Cerebellar nuclear complex (tissue), 1 donor: ENCODE data around the gene COMMD4.
"Not testable (repeated sequence)": the region's sequence is repeated elsewhere in the genome, so short reads cannot be mapped to it uniquely, and the experiment has no call there.

ENCODE experiments used
- DNase-seq, 2 experiments: peaks; one replicate each; lab custom pipeline; 2025; lab: John Stamatoyannopoulos, UW

COMMD4 gene

DNA sequence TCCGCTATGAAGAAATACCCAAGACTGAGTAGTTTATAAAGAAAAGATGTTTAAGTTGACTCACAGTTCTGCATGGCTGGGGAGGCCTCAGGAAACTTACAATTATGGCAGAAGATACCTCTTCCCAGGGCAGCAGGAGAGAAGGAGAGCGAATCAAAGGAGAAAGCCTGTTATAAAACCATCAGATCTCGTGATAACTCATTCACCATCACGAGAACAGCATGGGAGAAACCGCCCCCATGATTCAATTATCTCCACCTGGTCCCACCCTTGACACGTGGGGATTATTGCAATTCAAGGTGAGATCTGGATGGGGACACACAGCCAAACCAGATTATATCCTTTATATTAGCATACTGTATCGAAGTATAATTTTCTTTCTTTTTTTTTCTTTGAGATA, 3.8 kb upstream of the COMMD4 start:
- DNase-seq: not testable (repeated sequence)

GRCh38 chr15:75333654-75334419, 2.0 kb upstream of the COMMD4 start:
- DNase-seq: not testable (repeated sequence)

DNA sequence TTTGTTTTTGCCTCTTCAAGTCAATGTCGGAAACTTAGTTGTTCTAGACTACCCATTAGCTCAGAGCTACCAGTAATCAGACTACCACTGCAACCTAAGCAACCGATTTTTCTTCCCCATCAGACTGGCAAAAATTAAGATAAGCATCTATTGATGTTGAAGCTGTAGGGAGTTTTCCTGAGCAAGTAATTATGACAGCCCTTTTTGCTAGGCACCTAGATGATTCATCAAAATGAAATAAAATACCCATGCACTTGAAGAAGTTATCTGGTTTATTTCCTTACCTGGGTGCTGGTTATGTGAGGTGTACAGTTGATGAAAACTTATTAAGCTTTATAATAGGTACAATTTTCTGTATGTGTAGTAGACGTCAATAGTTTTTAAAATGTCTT, 554 bp upstream of the COMMD4 start:
- no peak for DNase-seq

DNA sequence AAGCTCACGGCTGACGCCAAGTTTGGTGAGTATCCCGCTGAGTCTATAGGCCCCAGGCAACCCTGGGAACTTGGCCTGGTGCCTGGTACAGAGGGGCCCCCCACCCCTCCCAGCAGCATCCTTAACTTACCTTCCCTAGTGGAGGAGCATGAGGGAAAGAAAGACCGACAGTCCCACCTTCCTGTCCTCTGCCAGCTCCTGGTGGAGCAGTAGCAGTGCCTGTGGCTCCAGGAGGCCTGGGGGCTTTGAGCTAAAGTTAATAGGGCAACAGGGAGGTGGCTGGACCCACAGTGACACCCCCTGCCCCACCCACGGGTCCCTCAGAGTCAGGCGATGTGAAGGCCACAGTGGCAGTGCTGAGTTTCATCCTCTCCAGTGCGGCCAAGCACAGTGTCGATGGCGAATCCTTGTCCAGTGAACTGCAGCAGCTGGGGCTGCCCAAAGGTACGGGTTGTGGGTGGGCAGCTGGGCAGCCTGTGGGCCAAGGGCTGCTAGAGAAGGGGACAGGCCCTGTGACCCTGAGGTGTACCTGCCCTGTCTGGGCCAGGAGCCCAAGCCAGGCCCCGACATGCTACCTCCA, 2.9 kb downstream of the COMMD4 start:
- DNase-seq: no peak

GRCh38 chr15:75339531-75340240, 3.8 kb downstream of the COMMD4 start:
- no peak for DNase-seq

GRCh38 chr15:75342221-75342620, 6.4 kb downstream of the COMMD4 start:
- DNase-seq: no peak

GRCh38 chr15:75343953-75344352, 8.1 kb downstream of the COMMD4 start:
- DNase-seq: not testable (repeated sequence)

DNA sequence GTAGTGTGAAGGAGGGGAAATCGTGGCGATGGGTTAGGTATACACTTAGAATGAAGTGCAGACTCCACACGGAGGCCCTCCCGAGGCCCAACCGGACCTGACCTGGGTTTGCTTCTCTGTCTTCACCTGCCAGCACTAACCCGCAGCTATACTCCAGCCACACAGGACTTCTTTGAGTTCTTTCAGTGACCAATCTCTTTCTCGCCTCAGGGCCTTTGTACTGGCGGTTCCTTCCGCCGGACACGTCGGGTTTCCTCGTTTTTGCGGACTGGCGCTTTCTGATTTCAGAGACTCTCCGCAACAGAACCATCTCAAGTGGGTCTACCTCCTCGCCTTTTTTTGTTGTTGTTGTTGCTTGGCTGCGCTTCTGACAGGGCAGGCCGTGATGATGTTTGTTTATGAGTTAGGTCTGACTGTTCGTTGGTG, 10.9 kb downstream of the COMMD4 start, which contains the start of gene NEIL1:
Gene NEIL1, plus strand, starts transcription at position 244 of the 426 bp plus-strand sequence. CDS start 1,867 bp downstream, outside the sequence.
- DNase-seq: no peak

DNA sequence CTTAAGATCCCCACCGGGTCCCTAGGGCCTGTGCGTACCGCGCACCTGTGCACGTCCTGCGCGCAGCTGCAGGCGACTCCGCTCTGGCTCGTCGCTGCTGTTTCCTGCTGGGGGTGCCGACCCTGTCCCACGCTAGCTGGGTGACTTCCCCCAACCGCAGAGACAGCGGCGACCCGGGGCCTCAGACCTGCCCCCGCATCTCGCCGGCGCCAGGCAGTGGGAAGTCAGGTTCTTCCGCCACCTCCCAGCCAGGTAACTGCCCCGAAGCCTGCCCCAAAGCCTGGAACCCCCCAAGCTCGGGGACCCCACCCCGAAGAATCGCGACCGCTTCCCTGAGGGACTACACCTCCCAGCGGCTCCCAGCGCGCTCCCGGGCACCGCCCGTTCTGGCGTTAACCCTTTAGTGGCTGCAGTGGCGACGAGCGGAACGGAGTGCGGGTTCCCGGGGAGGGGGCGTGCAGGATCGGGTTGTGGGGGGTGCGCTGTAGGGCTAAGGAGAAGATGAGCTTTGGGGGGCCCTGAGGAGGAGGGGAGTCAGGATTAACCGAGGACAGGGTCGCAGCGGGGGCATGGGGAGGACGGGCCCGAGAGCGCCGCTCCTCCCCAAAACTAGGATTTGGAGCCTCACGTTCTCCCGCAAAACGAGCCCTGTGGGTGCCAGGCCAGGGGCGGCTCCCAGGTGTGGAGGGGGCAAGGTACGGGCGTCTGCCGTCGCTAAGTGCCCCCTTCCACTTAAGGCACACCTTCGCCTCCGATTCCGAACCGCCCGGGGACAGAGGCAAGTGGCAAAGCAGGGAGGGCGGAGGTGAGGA, 11.6 kb downstream of the COMMD4 start:
- DNase-seq: no peak

GRCh38 chr15:75348034-75348561, 12.2 kb downstream of the COMMD4 start:
- DNase-seq: no peak

GRCh38 chr15:75348562-75349350, 12.9 kb downstream of the COMMD4 start:
- no peak for DNase-seq

DNA sequence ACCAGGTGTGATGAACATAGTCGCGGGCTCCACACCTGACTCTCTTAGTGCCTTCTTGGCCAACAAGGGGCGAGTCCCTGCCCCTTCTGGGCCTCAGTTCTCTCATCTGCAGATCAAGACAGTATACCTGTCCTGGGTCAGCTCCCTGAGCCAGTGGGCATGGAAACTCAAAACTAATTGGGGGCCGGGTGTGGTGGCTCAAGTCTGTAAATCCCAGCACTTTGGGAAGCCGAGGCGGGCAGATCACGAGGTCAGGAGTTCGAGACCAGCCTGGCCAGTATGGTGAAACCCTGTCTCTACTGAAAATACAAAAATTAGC, 13.4 kb downstream of the COMMD4 start:
- DNase-seq: not testable (repeated sequence)

DNA sequence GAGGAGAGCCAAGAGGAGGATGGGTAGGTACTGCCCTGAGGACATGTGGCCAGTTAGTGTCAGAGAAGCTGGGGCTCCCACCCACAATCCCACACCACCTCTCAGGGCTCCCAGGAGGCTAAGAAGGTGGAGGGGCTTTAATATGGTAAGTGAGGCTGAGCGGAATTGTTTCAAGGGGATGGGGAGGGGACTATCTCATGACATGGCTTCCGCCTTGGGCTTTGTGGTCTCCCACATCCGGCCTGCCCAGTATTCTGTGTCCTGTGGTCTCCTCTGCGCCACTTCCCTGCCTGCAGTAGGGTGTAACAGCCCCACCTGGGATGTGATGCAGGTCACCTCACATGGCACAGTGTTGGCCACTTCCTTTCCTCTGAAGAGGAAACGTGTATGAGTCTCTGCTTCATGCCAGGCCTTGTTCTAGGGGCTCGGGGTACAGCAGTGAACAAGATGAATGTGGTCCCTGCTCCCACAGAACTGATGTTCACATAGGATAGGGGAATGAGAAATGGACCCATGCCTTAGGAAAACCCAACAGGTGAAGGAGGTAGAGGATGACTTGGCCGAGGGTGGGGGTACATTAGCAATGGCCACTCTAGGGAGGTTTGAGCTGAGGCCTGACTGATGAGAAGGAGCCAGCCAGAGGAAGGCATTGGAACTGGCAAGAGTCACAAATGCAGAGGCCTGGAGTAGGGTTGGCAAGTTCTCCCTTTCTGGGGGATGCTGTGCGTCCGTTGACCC, 14.2 kb downstream of the COMMD4 start:
- no peak for DNase-seq

DNA sequence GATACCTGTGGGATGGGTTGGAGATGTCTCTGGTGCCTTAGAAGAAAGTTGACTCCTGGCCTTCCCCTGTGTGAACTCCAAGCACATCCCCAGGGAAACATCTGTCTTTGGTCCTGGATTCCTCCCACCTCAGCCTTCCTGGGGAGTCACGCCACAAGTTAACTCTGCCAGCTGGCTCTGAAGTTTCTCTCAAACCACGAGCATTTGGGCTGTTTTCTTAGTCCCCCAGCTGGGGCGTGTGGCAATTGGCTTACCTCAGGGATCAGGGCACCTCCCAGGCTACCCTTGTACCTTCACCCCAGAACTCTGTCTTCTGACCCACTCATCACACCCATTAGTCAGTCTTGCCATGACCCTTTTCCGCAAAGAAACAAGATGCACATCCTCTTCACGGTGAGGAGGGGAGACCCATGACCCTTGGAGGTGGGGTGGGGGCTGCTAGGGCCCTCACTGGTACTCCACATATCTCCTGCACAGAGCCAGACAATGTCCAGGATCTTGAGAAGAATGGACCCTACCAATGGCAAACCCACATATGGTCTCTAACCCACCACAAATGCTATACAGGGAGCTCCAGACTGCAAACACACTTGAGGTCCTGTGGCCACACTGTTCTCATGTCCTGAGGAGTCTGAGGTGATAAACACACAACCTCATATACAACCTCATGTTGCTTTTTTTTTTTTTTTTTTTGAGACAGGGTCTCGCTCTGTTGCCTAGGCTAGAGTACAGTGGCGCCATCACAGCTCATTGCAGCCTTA, 14.9 kb downstream of the COMMD4 start:
- DNase-seq: no peak

DNA sequence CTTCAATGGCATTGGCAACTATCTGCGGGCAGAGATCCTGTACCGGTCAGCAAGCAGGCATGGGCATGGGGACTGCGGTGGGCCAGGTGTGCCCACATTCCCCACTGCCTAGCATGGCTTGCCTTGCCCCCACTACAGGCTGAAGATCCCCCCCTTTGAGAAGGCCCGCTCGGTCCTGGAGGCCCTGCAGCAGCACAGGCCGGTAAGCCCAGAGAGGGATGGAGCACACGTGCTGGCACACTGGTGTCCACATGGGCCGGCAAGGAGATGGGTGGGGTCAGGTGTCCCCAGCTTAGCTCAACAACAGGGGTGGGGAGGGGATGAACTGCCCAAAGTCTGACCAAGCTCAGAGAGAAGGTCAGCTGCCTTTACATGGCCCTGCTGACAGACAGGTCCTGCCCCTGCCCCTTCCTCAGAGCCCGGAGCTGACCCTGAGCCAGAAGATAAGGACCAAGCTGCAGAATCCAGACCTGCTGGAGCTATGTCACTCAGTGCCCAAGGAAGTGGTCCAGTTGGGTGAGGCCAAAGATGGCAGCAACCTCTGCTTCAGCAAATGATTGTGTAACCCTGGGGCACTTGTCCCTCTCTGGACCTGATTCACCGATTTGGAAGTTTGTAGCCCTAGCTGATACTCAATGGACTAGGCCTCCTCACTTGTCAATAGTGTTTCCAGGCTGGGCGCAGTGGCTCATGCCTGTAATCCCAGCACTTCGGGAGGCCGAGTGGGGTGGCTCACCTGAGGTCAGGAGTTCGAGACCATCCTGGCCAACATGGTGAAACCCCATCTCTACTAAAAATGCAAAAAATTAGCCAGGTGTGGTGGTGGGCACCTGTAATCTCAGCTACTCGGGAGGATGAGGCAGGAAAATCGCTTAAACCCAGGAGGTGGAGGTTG, 16.6 kb downstream of the COMMD4 start:
- DNase-seq: no peak

- DNase-seq: no peak
Measured at GRCh38 chr15:75353604-75354003, 17.7 kb downstream of the COMMD4 start.

- no peak for DNase-seq
Measured at GRCh38 chr15:75354454-75354853, 18.6 kb downstream of the COMMD4 start.

DNA sequence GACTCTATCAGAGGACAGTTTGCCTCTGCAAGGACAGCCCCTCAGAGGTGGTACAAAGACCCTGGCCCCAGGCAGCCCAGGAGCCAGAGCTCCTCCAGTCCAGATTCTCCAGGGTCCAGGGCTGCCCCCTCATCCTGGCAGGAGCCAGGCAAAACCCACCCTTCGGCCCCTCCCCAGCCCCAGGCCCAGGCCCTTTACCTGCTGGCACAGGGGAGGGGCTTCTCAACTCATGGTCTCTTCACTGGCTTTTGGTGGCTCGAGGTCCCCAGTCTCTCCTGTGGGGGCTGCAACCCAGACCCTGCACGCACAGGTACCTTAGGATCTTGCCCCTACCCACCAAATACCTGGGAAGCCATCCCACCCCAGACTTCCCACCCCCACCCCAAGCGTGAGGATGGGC, 19.5 kb downstream of the COMMD4 start:
- no peak for DNase-seq

GRCh38 chr15:75356006-75356405, 20.1 kb downstream of the COMMD4 start:
- DNase-seq: no peak
